Testis (tissue), 3 donors: ENCODE measurements around the gene SDC1. TPM values are rescaled to one million over a fixed set of nuclear protein-coding genes. Genes with fewer than 3 reads are reported as not detected.

ENCODE experiments used
- DNase-seq: peaks from one replicate; pipeline ENCODE4 v3.0.0-alpha.2; 2019
- H3K27ac ChIP-seq, 2 donors: fragments of 200-600 bp; sonication (generic); one replicate each; pipeline ENCODE4 v1.5.1; 2019
- H3K27me3 ChIP-seq: fragments of 200-600 bp; sonication (generic); one replicate; pipeline ENCODE4 v1.5.1; 2019
- H3K36me3 ChIP-seq: fragments of 200-600 bp; sonication (generic); one replicate; pipeline ENCODE4 v1.5.1; 2017; ENCODE audit warnings: low read depth; ENCODE audit errors: missing control alignments
- H3K4me1 ChIP-seq: fragments of 200-600 bp; sonication (generic); one replicate; pipeline ENCODE4 v1.5.1; 2019
- H3K4me3 ChIP-seq, 2 donors: fragments of 200-600 bp; sonication (generic); one replicate each; pipeline ENCODE4 v1.5.1; 2017 to 2019
- H3K9me3 ChIP-seq: fragments of 200-600 bp; sonication (generic); one replicate; pipeline ENCODE4 v1.5.1; 2017
- POLR2A ChIP-seq: fragments of 450-650 bp; IDR thresholded peaks from one replicate; pipeline ENCODE4 v1.6.1; 2017; ENCODE audit warnings: antibody characterized with exemption, mild to moderate bottlenecking, moderate library complexity
- WGBS, 2 donors: methylation state at CpG; one replicate each; pipeline ENCODE4 v1.1.5; 2018; 5-methylcytosine and 5-hydroxymethylcytosine counted together
- intact Hi-C: fragments of 100-400 bp; cut with DNase I; formaldehyde crosslinking; loops from one replicate; pipeline ENCODE4 v1.15.1; 2023; ENCODE audit warnings: low total_unique reads
- polyA plus RNA-seq: library from polyadenylated mRNA; stranded (reverse); fragments of 350-450 nt; fragmentation: Illumina TruSeq; extraction: RNeasy Lipid Tissue Mini Kit (QIAGEN cat#74804); gene quantifications from one replicate; pipeline ENCODE4 v1.2.3, GENCODE V29; 2014; ENCODE audit warnings: low read depth, low replicate concordance; ENCODE audit not compliant: insufficient read depth
- total RNA-seq, 2 donors: library from RNA; depleted of rRNA; stranded (reverse); fragments of >200 nt; gene quantifications; one replicate each; pipeline ENCODE4 v1.2.3, GENCODE V29; 2016
- TF ChIP-seq, protein P1 (sequence below), 3 experiments: fragments of 450-650 bp in 2 of 3; fragments of 200-600 bp in 1 of 3; sonication (generic) in 1 of 3; IDR thresholded peaks; one replicate each; pipeline ENCODE4 v1.5.1; 2016 to 2019; ENCODE audit warnings: antibody characterized with exemption in 3 of 3, mild to moderate bottlenecking in 2 of 3, moderate library complexity in 1 of 3

Gene SDC1
- total and polyA plus RNA-seq, 3 donors from 2014 or later = 8.7 to 11.9 (median 9.2) TPM

DNA sequence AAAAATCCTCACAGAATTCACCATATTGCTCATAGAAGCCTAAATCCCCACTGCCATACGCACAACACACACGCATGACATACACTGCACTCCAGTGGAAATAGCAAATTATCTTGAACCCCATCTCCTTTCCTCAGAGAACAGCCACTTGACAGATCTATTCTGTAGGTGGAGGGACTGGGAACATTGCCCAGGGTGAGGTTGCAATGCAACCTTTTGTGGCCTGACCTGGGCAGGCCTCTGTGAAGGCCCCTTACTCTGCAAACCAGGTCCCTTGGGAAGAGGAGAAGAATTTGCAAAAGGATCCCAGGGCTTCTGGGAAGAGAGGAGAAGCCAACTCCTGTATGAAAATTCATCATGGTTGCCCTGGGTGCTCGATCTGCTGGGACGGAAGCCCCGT lies 51.9 kb downstream of the SDC1 start:
- Histone ChIP-seq H3K27ac (no peak overlapping the region), H3K9me3 (no peaks in the 10 kb centered on the region), H3K36me3 (no peaks in the 10 kb centered on the region), H3K4me1 (no peaks in the 10 kb centered on the region), H3K4me3 (no peak overlapping the region), H3K27me3 (no peaks in the 10 kb centered on the region)
- WGBS, 2 donors = 88 to 96% methylated on average over 5 of the region's 5 CpGs
- intact Hi-C loops = no loop called here
- no peak for DNase-seq
- TF ChIP-seq, protein P1, sequence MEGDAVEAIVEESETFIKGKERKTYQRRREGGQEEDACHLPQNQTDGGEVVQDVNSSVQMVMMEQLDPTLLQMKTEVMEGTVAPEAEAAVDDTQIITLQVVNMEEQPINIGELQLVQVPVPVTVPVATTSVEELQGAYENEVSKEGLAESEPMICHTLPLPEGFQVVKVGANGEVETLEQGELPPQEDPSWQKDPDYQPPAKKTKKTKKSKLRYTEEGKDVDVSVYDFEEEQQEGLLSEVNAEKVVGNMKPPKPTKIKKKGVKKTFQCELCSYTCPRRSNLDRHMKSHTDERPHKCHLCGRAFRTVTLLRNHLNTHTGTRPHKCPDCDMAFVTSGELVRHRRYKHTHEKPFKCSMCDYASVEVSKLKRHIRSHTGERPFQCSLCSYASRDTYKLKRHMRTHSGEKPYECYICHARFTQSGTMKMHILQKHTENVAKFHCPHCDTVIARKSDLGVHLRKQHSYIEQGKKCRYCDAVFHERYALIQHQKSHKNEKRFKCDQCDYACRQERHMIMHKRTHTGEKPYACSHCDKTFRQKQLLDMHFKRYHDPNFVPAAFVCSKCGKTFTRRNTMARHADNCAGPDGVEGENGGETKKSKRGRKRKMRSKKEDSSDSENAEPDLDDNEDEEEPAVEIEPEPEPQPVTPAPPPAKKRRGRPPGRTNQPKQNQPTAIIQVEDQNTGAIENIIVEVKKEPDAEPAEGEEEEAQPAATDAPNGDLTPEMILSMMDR (IDR thresholded peaks at IDR 0.05) = no peak
- TF ChIP-seq POLR2A = no peak

- intact Hi-C loops = no loop called here
- Histone ChIP-seq H3K4me3 (no peak overlapping the region), H3K4me1 (no peaks in the 10 kb centered on the region), H3K9me3 (no peaks in the 10 kb centered on the region), H3K27ac (no peak overlapping the region), H3K27me3 (no peaks in the 10 kb centered on the region), H3K36me3 (no peaks in the 10 kb centered on the region)
- 71 to 90% methylated on average over 9 to 13 of the region's 13 CpGs for WGBS, 2 donors
- TF ChIP-seq, protein P1 (IDR thresholded peaks at IDR 0.05) = no peak
- TF ChIP-seq POLR2A = no peak
- no peak for DNase-seq
Measured at GRCh38 chr2:20172273-20173055, 52.5 kb downstream of the SDC1 start.

- WGBS, 2 donors = 98 to 100% methylated on average over 3 of the region's 3 CpGs
- TF ChIP-seq, protein P1 (IDR thresholded peaks at IDR 0.05) = no peak
- no peak for TF ChIP-seq POLR2A
- Histone ChIP-seq H3K4me1 (no peaks in the 10 kb centered on the region), H3K9me3 (no peaks in the 10 kb centered on the region), H3K27ac (no peak overlapping the region), H3K36me3 (no peaks in the 10 kb centered on the region), H3K27me3 (no peaks in the 10 kb centered on the region), H3K4me3 (no peak overlapping the region)
- no peak for DNase-seq
- intact Hi-C loops = no loop called here
Measured at GRCh38 chr2:20171445-20171977, 53.4 kb downstream of the SDC1 start.

DNA sequence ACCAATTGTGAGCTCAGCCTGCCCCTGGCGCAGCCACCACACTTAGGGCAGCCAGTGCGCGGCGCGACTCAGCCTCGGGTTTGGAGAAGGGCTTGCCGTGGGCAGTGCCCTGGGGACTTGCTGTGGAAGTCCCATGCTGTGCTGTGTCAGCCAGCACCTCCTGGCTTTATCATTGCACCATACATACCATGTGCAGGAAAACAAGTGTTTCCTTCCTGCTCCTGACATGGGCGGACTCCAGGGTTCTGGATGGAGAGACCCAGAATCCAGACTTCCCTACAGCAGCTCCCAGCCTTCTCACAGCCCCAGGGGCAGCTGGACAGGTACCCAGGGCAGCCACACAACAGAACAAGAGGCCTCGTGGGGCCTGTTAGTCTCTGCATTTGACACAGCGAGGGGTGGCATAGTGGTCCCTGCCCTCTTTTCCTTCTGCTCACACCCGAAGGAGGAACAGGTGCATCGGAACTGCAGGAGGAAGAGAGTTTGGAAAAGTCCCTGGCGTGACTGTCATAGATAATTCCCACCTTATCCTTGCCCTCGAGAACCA lies 54.2 kb downstream of the SDC1 start:
- DNase-seq = no peak
- no peaks in the 10 kb centered on the region for H3K9me3 ChIP-seq
- no peaks in the 10 kb centered on the region for H3K27me3 ChIP-seq
- TF ChIP-seq POLR2A = no peak
- TF ChIP-seq, protein P1 (IDR thresholded peaks at IDR 0.05) = no peak
- 88 to 90% methylated on average over 14 of the region's 14 CpGs for WGBS, 2 donors
- H3K4me3 ChIP-seq = no peak overlapping the region
- no peaks in the 10 kb centered on the region for H3K4me1 ChIP-seq
- intact Hi-C loops = no loop called here
- no peaks in the 10 kb centered on the region for H3K36me3 ChIP-seq
- no peak overlapping the region for H3K27ac ChIP-seq
